Measurements from ENCODE around the gene ZBTB11.
"Not testable (repeated sequence)": the region's sequence is repeated elsewhere in the genome, so short reads cannot be mapped to it uniquely, and the experiment has no call there.

ZBTB11 gene

DNA sequence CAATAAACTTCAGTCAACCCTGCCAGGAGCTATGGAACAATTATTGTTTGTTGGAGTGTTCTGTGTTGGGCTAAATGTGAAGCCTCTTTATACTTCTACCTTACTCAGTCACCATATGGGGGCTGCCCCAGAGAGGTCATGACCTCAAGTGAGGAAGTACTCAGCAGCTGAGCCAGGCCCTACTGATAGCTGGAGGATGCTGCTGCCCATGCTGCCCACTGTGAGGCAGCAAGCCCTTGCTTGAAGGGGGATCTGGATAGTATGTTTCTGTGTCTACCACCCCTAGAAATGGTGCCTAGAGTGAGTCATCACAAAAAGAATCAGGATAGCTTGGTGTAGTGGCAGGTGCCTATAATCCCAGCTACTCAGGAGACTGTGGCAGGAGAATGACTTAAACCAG is 14.0 kb upstream of the ZBTB11 start:
- DNase-seq (ENCODE audit: low read depth): no peak

DNA sequence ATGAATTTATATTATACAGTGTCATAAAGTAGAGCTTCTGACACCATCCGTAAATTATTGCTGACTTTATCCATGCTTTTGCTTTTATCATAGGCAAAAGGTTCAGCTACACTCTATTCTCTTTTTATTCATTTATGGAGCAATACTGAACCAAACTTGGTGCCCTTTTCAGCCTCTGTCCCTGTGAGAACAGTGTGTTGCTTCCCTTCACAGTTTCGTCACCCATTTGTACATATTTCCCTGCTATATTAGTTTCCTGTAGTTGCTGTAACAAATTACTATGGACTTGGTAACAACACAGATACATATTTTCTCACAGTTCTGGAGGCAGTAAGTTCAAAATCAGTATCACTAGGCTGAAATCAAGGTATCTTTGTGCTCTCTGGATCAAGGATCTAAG is 12.4 kb upstream of the ZBTB11 start:
- DNase-seq (ENCODE audit: low read depth): no peak

DNA sequence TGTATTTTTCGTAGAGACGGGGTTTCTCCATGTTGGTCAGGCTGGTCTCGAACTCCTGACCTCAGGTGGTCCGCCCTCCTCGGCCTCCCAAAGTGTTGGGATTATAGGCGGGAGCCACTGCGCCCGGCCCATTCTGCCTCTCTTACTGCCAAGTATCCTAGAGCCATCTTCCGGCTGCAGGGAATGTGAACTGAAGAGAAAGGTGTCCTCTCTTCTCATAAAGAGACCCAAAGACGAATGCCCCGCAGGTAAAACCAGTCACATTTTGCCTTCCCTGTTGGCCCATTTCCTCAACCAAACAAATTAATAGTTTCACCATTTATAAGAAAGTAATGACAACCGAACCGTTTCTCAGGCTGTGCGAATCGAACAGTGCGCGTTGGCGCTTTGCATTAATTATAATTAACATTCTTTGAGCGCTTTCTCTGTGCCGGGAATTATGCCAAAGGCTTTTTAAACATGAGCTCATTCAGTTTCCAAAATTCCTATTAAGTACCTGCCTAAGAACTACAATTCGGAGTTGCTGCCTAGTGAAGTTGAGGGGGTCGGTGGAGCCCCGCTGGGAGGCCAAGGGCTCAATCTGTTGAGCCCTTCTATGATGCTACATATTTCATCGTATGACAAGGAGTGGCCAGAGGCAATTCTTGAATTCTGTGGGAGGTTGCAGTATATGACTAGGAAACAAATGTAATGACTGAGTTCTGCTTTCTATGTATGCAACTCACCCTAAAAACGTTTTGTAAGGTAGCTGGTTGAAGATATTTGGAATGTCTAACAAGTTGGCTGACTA is 10.4 kb upstream of the ZBTB11 start:
- DNase-seq (ENCODE audit: low read depth): no peak

DNA sequence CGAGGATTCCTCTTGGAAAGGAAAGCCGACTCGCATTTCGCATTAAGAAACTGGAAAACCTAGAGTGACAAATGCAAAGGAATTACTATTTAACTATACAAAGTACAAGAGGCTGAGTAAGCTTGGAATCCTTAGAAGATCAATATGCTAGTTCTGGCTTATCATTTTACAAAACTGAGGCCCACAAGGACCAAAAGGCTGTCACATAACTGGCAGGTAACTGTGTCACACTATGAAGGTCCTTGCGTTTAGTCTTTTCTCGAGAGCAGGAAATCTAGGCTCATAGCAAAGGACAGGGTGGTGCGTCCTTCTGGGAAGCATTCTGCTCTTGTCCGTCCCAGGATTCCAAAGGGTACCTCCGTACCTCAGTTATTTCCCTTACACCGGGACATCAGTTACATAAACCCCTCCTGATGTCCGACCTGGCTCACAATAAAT is 9.0 kb upstream of the ZBTB11 start:
- DNase-seq (ENCODE audit: low read depth): no peak

DNA sequence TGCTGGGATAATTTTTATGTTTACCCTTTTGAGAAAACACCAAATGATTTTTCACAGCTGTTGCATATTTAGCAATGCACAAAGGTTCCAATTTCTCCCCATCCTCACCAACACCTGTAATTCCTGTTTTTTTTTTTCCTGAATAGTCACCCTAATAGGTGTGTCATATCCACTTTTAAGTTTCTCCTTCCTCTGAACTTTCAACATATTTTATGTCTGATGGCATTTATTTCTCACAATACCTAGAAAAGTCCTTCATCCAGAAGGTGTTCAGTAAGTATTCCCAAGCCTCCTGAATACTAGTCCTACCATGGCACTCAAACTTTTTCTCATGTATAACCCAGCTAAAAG is 8.1 kb upstream of the ZBTB11 start:
- no peak for DNase-seq (ENCODE audit: low read depth)

DNA sequence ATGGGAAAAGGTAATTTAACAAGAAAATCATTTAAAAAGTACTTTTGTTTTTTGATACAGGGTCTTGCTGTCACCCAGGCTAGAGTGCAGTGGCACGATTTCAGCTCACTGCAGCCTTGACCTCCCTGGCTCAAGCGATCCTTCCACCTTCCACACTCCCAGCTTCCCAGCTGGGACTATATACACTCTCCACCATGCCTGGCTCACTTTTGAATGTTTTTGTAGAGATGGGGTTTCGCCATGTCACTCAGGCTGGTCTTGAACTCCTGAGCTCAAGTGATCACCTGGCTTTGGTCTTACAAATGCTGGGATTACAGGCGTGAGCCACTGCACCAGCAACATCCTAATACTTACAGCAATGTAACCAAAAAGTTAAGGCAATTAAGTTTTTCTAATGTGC is 3.5 kb upstream of the ZBTB11 start:
- DNase-seq (ENCODE audit: low read depth): no peak

DNA sequence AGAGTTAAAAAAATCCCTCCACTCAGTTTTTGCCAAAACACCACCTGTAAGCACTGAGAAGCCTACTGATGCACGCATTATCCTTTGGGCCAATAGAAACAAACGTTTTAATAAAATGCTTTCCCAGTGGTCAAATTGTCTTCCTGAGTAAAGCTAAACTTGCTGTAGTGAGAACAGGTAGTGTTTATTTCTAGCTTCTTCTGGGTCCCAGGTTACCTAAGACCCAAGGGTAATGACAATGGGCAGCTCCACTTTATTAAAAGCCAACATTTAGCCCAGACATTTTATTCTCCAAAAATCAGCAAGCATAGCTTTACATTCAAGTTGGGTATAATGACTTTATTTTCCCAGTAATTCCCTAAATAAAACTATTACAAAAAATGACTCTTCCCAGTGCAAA is 1.9 kb upstream of the ZBTB11 start:
- not testable (repeated sequence) for DNase-seq (ENCODE audit: low read depth)

DNA sequence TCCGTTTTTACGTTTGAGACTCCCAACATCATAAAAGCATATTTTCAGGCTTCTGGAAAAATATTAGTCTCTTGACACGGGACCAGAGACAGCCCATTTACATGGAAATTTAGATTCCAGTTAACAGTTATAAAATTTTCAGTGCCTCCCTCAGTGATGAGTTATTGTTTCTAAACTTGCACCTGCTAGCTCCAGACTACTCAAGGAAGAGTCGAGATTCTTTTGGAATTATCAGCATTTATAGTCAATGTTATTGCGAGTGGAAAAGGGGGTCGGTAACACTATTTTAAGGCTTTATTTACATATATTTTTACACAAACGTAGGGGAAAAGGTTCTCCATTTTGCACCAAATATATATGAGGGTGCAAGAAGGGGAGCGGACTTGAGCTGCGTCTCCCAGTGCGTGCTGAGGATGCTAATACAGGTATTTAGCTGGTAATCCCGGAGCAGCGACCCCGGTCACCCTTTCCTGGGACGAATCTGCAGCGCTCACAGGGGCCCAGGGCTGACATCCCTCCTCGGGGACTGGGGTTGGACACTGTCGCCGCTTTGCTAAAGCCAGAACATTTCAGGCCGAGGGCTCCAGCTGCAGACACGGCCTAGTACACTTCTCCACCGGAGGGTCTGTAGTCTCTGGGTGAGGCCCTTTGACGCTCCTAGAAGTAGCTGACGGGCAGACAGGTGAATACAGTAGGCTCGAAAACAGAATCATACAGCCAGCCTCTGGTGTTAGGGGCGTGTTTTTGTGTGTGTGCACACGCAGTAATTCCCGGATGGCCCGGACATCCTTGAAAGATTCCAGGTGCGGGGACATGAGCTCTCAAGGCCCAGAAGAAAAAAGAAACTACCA is 729 bp upstream of the ZBTB11 start:
- DNase-seq (ENCODE audit: low read depth): no peak

DNA sequence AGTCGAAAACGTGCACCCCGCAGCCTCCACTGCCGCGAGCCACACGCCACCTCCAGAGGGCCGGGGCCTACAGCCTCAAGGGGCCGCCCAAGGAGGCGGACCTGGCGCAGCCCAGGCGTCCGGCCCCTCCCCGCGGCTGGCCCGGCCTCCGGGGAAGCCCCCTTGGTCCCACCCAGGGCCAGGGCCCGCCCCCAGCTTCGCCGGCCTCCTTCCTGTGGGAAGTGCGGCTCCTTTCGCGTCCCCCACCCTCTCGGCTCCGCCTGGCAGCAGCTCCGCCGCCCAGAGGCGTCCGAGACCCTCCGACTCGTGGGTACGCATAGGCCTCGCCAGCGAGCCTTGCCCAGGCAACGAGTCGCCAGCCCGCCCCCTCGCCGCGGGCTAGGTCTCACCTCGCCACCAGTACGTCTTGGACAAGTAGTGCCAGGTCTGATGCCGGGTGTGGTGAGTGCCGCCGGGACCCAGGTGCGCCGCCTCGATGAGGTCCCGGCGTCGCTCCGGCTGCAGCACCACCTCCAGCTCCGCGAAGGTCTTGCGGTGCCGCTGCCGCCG is 642 bp downstream of the ZBTB11 start:
- peak; percentile 71 for DNase-seq (ENCODE audit: low read depth)

DNA sequence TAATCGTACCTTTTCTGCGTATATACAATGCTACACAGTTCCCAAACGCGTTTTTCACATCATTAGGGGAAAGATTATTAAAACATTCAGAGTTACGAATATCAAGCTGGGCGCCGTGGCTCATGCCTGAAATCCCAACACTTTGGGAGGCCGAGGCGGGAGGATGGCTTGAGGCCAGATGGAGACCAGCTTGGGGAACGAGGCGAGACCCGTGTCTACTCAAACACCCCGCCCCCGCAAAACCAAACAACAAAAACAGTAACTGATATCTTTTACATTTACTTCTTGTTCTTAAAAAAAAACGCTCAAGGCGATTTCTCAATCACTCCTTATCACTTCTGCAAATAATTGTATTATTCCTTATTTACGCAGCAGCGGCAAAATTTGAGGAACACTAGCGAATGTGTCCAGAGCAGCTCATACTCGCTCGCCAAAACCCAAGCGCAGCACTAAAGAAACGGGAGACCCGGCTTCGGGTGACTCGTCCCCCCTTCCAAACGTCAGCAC is 1.2 kb downstream of the ZBTB11 start:
- DNase-seq (ENCODE audit: low read depth): no peak

DNA sequence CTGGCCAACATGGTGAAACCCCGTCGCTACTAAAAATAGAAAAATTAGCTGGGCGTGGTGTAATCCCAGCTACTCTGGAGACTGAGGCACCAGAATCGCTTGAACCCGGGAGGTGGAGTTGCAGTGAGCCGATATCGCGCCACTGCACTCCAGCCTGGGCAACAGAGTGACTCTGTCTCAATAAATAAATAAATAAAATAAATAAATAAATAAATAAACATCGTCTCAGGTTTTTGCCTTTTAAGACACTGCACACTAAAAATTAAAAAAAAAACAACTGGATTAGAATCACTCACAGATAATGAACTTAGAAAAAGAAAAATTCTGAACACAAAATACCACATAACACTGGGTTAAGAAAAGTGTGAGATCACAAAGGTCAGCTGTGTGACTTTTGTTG is 2.4 kb downstream of the ZBTB11 start:
- DNase-seq (ENCODE audit: low read depth): no peak

DNA sequence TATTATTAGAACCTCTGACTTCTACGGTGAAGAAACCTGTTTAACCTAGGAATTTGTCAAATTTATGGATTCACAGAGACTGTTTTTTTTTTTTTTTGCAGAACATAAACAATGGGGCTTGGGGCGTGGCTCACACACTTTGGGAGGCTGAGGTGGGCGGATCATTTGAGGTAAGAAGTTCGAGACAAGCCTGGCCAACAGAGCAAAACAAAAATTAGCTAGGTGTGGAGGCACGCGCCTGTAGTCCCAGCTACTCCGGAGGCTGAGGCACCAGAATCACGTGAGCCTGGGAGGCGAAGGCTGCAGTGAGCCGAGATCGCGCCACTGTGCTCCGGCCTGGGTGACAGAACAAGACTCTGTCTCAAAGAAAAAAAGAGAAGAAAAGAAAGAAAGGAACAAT is 3.0 kb downstream of the ZBTB11 start:
- no peak for DNase-seq (ENCODE audit: low read depth)

DNA sequence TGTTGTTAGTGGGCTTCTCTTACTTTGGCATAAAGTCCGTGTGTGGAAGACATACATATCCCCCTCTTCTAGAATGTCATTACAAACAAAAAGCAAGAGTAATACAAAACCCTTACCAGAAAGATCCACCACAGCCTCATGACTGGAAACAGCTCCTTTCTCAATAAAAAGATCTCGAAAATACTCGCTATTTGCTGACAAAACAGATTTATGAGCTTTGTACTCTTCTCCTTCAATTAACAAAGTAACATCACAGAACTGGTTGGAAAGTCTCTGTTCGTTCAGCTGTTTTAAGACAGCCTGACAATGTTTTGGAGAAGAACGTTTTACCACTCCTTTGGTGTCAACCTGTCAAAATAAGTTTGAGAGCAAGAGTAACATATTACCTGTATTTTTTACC is 5.9 kb downstream of the ZBTB11 start:
- no peak for DNase-seq (ENCODE audit: low read depth)

DNA sequence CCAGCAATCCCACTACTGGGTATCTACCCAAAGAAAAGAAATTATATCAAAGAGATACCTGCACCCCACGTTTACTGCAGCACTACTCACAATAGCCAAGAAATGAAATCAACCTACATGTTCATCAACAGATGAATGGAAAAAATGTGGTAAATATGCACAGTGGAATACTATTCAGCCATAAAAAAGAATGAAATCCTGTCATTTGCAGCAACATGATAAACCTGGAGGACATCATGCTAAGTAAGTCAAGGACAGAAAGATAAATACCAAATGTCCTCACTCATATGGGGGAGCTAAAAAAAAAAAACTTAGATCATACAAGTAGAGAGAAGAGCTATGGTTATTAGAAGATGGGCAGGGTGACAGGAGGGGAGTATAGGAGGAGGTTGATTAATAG is 9.1 kb downstream of the ZBTB11 start:
- no peak for DNase-seq (ENCODE audit: low read depth)

DNA sequence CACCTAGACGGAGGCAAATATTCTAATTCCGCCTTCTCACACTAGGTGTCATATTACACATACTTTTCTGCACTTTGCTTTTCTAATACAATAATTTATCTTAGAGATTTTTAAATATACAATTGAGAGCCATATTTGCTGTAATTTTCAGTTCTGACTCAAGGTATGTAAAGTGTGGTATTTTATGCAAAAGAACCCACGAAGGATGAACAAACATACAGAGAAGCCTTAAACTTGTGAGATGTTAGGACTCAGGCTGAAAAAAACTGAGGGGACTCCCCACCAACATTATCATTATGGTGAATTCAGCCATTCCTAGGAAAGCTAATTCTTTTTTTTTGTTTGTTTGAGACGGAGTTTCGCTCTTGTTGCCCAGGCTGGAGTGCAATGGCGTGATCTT is 9.6 kb downstream of the ZBTB11 start:
- DNase-seq (ENCODE audit: low read depth): no peak

DNA sequence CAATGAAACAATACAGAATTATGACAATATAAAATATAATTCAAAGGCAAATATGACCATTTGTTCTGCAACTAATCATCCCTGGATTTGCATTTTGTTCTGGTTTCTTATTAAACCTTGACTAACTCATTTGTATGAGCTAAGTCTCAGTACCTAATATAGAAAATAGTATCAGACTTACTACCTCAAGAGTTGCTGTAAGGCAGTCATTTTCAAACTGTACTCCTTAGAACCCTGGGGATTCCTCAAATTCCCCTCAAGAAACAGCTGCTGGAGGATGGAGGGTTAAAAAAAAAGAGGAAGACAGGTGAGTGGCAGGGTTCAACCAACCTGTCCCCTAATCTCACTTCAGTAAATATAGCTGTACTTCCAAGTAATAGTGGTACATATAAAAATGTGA is 11.1 kb downstream of the ZBTB11 start:
- no peak for DNase-seq (ENCODE audit: low read depth)

DNA sequence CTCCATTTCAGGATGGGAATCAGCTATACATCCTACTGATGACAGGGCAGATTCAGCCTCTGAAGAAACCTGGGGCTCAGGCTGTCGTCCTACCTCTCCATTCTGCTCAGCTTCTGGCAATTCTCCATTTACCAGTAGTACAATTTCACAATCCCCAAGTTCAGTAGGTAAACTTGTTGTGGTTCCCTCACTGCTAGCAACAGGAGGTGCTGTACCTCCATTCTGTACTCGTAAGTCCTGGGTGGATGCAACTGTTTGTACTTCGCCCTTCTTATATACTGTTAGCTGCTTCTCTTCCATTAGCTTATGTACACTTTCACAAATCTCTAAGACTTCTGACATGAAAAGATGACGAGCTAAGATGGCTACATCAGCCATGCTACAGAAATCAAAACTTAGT is 11.6 kb downstream of the ZBTB11 start:
- DNase-seq (ENCODE audit: low read depth): no peak

DNA sequence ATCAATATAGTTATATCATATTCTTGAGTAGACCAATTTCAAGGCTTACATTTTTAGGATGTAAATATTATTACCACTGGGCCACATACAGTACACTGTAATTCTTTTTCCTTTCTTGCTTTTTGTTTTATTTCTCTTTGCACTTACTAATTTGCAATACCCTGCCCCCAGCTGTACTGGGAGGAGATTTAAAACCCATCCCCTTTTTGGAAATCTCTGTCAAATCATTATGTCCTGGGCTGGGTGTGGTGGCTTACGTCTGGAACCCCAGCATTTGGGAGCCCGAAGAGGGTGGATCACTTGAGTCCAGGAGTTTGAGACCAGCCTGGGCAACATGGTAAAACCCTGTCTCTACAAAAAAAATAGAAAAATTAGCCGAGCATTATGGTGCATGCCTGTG is 16.2 kb downstream of the ZBTB11 start:
- DNase-seq (ENCODE audit: low read depth): no peak

DNA sequence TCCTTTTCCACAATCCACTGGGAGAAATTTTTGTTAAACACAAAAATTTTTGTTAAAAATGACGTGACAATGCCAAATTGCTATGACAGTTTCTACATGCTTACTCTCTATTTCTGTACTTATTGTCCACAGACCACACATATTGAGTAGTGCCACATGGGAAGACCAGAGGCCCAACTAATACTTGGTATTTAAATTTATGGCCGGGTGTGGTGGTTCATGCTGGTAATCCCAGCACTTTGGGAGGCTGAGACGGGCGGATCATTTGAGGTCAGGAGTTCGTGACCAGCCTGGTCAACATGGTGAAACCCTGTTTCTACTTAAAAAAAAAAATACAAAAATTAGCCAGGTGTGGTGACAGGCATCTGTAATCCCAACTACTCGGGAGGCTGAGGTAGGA is 20.3 kb downstream of the ZBTB11 start:
- DNase-seq (ENCODE audit: low read depth): no peak

DNA sequence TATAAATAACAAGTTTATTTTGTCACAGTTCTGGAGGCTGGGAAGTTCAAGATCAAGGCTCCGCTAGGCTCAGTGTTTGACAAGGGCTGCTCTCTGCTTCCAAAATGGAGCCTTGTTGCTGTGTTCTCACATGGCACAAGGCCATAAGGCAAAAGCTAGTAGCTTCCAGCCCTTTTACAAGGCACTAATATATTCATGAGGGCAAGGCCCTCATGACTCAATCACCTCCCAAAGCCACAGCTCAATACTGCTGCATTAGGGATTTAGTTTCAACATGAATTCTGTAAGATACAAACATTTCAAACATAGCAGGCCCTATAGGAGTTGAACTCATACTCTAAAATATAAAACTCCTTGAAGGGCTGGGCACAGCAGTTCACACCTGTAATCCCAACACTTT is 30.2 kb downstream of the ZBTB11 start:
- no peak for DNase-seq (ENCODE audit: low read depth)

DNA sequence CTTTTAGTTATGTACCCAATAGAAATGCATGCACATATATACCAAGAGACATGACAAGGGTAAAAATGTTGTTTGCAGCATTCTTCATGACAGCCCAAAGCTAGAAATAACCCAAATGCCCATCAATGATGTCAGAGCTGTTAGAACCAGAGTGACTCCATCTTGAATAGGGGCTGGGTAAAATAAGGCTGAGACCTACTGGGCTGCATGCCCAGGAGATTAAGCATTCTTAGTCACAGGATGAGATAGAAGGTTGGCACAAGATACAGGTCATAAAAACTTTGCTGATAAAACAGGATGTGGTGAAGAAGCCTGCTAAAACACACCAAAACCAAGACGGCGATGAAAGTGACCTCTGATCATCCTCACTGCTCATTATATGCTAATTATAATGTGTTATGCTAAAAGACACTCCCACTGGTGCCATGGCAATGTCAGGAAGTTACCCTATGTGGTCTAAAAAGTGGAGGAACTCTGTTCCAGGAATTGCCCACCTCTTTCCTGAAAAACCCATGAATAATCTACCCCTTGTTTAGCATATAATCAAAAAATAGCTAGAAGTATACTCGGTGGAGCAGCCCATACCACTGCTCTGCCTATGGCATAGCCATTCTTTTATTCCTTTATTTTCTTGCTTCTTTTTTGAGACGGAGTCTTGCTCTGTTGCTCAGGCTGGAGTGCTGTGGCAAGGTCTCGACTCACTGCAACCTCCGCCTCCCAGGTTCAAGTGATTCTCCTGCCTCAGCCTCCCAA is 32.9 kb downstream of the ZBTB11 start:
- DNase-seq (ENCODE audit: low read depth): peak; percentile 80
